ENCODE measurements around the gene APOLD1. TPM values are rescaled to one million over a fixed set of nuclear protein-coding genes. Genes with fewer than 3 reads are reported as not detected.
"Not testable (repeated sequence)": the region's sequence is repeated elsewhere in the genome, so short reads cannot be mapped to it uniquely, and the experiment has no call there.

Gene APOLD1
- total RNA-seq, 1 donor from 2014 or later, result 37.6 TPM

DNA sequence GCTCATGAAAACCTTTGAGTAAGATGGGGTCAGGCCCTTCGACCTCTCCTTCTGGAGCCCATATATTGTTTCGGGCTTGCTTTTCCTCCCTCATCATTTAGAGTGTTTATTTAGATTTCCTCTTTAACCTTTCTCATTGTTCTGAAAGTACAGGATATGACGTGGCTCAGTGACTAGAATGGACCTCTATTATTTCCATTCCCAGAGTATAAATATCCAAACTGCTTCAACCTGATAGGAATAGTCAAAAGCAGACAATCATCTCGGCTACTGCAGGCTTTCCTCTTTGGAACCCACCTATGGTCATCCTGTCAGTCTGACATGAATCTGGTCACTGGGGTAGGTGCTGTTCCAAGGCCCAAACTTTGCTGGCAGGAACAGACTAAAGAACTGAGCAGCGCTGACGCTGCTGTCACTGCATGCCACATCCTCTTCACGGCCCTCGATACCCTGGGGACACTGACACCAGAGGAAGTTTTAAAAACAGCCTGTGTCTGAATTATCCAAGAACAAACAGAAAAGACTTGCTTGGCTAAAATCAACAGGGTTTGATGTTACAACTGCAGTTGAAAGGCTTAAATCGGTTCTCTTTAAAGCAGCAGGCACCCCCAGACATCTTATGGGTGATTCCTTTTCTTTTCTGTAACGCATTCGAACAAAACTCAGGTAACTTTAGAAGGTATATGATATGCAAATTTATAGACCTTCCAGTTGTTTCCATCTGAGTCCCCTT is 22.7 kb downstream of the APOLD1 start:
- DNase-seq, result peak; percentile 57

DNA sequence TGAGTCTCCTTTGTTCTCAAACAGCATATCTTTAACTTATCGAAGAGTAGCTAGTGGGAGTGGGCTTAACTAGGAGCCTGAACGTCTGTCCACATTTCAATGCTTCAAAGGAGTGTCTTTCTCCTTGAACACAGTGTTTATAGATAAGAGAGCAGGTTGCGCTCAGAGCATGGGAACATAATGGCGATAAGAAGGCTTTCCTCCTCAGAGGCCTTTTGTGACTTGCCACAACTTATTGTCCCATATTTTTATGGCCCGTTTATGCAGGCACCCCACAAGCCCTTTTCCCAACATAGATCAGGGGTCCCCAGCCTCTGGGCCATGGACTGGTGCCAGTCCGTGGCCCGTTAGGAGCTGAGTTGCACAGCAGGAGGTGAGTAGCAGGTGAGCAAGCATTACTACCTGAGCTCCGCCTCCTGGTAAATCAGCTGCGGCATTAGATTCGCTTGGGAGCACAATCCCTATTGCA is 25.1 kb downstream of the APOLD1 start:
- DNase-seq, result no peak

DNA sequence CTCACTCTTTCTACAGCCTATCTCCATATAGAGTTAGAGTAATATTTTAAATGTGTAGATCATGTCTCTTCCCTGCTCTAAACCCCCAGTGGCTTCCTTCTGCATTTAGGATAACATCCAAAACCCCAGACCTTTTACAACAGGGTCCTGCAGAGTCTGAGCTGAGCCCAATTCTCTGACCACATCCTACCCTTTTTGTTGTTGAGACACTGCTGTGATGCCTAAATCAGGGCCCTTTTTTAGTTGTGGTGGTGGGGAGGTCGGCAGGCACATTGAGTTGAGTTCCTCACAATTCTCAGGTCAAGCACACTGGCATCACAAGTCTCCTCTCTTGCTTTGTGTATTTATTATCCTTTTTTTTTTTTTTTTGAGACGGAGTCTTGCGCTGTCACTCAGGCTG is 25.9 kb downstream of the APOLD1 start:
- no peak for DNase-seq

DNA sequence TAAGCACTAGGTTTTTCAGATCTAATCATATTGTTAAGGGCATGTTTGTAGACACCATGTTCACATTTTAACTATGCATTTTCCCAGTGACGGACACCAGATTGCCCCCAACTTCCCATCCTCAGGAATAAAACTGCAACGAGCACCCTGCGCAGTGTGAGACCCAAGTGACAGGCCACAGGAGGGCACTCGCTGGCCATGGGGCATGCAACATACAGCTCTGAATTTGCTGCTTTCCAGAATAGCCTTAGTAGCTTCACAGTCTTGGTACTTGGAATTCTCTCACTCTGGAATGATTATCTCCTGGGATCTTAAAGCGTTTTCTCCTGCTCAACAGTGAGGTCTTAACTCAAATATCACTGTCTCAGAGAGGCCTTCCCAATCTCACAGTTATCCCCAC is 26.7 kb downstream of the APOLD1 start:
- no peak for DNase-seq

DNA sequence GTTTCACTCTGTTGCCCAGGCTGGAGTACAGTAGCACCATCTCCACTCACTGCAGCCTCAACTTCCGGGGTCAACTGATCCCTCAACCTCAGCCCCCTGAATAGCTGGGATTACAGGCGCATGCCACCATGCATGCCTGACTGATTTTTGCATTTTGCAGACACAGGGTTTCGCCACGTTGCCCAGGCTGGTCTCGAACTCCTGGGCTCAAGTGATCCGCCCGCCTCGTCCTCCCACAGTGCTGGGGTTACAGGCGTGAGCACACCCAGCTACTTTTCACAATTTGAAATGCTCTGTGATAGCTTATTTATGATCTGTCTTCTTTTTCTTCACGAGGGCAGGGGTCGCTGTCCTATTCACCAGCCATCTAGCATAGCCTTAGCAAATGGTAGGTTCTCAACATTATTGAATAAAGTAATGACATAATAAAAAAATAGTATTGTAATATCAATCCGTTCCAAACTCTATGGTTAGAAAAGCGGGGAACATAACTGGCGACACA is 27.2 kb downstream of the APOLD1 start:
- no peak for DNase-seq

DNA sequence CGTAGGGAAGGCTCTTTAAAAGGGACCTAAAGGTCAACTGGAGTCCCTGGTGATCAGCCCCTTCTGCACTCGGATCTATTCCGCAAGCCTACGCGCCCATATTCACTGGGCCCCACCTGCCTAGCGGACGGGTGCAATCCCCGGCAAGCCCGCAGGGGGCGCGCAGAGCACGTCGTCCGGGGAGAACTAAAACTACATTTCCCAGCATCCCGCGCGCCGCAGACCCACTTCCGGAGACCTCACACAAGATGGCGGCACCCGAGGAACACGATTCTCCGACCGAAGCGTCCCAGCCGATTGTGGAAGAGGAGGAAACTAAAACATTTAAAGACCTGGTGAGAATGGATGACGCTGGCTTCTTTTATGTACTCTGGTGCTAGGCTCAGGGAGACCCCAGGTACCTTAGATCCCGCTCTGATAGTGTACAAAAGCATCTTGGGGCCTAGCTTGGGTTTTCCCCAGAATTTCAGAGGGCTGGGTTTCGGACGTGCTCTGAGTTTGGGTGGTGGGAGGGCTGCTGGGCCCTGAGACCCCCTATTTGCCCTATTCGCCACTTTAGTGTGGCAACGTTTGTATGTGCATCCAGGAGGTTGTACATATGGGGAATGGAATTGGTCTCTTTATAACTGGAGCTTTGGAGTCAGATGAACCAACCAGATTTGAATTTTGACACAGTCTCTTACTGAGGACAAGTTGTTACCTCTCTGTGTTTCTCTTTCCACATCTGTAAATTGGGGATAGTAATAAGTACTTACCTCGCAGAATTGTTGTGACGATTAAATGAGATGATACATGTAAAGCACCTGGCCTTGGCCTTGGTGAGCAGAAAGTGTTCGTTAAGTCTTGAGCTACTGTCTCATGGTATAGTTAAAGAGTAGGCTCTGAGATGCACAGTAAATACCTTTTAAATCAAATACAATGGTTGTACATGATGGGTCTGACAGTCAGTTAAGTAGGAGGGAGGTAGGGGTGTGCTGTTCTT is 28.0 kb downstream of the APOLD1 start, which contains the start of gene DDX47:
Gene DDX47, plus strand, starts transcription at position 227 of the 982 bp plus-strand sequence. Its CDS starts 22 bp downstream, at position 249.
- DNase-seq, result peak; percentile 98

DNA sequence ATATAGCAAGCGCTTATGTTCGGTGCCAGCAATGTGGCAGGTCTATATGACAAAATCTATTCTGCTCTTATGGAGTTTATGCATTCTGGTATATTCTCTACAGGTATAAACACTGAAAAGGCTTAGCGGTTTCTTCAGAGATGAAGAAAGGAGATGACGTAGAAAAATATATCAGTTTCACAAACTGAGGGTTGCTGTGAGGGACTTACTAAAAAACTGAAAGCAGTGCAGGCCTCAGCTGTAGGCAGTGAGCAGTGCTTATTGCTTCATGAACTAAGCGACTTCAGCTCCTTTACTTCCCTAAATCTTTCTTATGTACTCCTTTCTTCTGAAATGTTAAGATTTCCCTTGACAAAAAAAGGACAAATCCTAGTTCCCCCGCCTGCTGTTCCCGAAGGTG is 32.2 kb downstream of the APOLD1 start:
- no peak for DNase-seq

DNA sequence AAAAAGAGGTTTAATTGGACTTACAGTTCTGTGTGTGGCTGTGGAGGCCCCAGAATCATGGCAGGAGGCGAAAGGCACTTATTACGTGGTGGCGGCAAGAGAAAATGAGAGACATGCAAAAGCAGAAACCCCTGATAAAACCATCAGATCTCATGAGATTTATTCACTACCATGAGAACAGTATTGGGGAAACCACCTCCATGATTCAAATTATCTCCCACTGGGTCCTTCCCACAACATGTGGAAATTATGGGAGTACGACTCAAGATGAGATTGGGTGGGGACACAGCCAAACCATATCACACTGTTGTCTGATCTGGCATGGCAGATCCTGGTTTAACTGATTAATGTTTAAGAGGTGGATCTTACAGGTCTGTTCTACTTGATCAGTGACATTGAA is 33.2 kb downstream of the APOLD1 start:
- DNase-seq, result no peak

DNA sequence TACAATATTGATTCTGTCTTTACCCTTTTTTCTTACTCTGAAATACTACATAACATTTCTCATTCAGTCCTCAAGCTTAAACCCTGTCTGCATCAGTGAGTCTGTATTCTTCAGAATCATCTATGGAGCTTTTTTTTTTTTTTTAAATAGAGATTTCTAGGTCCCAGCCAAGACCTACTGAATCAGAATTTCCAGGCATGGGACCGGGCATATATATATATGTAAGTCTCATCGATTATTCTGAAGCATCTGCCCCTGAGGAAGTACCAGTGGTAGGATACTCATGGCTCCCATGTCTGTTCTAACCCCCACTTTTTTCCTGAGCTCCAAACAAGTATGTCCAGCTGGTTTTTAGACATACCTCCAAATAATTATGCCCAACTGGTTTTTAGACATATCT is 33.8 kb downstream of the APOLD1 start:
- DNase-seq, result no peak

DNA sequence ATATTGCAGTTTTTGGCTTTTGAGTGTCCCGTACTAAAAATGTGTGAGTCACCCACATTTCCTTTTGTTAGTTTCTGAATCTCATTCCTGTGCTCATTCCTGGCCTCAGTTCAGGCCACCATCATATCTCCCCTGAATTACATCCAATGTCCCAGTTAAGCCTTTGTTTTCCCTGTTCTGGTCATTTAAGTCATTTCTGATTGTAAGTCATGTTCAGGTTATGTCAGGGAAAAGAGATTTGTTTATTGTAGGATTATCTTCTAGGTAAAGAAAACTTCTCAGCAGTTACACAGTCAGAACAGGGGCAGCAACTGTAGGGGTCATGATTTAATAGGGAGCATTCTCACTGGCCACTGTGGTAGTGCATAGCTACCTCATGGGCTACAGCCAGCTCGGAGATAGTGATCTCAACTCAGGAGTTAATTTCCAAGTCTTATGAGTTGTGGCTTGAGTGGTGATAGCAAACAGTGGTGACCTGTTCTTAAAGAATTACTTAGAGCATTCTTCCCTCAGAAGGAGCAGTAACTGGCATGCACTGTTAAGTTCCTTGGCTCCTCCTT is 34.4 kb downstream of the APOLD1 start:
- no peak for DNase-seq

DNA sequence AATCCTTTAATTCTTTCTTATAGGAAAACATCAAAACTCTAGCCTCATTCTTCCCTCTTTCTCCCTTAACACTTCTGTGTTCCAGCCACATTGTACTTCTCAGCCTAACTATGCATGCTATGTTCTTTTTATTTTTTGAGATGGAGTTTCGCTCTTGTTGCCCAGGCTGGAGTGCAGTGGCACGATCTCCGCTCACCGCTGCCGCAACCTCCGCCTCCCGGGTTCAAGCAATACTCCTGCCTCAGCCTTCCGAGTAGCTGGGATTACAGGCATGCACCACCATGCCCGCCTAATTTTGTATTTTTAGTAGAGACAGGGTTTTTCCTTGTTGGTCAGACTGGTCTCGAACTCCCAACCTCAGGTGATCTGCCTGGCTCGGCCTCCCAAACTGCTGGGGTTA is 34.9 kb downstream of the APOLD1 start:
- not testable (repeated sequence) for DNase-seq

DNA sequence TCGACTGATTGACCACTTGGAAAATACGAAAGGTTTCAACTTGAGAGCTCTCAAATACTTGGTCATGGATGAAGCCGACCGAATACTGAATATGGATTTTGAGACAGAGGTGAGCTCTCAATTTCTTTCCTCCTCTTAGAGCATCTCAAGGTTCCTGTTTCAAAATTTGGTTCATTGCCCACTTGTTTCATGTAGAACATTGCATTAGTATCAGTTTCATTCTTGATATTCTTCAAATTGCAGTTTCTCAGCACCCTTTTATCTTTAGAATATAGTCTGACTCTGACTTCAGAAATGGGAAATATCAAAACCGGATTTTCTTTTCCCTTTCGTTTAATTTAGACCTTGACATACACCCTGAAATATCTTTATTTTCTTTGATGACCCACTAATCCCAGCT is 36.5 kb downstream of the APOLD1 start:
- DNase-seq, result no peak

DNA sequence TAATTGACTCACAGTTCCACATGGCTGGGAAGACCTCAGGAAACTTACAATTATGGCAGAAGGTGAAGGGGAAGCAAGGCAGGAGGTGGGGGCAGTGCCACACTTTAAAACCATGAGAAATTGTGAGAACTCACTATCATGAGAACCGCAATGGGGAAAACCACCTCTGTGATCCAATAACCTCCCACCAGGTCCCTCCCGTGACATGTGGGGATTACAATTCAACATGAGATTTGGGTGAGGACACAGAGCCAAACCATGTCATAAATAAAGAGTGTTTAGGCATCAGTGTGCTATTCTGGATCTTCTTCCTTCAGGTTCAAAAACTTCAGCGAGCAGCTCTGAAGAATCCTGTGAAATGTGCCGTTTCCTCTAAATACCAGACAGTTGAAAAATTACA is 37.4 kb downstream of the APOLD1 start:
- DNase-seq, result no peak

DNA sequence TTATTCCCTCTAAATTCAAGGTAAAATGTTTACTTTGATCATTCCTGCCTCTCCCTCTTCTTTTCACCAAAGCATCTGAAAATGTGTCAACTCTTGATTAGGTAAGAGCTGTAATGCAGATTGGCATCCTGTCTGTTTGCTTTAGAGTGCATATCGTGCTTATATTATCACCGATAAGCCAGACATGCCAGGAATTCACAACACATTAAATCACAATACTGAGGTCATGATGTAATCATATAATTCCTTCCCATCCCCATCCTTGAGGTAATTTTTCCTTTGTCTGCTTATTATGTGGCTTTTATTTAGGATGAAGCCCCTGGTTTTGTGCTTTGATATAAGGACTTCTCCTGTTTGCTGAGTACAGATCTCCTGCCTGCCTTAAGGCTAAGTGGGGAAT is 37.8 kb downstream of the APOLD1 start:
- no peak for DNase-seq

DNA sequence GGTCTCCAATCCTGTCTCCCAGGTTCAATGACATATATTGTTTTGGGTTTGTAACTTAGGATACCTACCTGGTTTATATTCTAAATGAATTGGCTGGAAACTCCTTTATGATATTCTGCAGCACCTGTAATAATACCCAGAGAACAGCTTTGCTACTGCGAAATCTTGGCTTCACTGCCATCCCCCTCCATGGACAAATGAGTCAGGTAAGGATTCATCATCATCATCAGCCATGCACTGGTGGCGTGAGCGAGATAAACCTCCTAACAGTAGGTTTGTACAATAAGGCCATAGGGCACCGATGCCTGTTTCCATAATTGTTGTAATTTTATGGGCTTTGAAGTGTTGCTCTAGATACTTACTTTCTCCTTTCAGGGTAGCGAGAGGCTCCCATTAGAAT is 38.4 kb downstream of the APOLD1 start:
- DNase-seq, result no peak

DNA sequence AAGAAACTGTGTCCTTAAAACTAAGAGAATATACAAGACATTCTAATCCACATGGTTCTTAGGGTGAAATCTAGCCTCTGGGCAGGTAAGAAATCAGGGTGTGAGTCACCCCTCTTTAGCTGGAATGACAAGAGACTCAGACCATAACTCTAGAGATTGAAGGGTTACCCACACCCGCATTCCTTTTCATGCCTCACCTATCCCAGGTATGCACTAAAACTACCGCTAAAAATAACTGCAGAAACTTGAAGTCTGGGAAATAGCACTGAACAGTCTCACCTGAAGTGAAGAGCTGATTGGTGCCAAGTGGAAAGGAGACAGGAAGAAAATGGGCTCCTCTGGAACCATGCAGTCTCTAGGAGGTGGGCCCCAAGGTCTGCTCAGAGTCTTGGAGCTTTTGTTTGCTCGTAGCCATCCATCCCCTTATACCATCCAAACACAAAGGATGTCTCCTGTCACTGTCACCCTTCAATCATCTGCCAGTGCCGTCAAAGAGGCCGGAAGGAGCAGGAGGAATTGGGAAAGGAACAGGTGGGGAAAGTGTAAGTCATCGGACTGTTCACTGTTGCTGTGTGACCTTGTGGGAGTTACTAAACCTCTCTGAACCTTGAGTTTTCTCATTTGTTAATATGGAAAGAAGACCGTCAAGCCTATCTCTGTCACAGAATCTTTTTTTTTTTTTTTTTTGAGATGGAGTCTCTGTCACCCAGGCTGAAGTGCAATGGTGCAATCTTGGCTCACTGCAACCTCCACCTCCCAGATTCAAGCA is 50.1 kb downstream of the APOLD1 start:
- peak; percentile 4 for DNase-seq

DNA sequence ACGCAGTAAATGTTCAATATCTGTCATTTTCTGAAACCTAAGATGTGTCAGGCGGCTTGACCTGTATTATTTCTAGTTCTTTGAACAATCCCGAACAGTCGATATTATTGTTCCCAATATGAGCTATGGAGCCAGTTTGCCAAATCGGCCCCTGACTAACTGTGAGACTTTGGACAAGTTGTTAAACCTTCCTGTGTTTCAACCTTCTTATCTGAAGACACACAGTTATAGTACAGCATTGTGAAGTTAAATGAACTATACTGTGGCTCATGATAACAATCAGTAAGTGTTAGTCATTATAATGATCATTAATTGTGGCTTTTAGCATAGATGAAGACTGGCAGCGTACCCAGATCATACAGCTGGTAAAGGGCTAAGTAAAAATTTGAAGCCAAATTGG is 51.1 kb downstream of the APOLD1 start:
- no peak for DNase-seq

DNA sequence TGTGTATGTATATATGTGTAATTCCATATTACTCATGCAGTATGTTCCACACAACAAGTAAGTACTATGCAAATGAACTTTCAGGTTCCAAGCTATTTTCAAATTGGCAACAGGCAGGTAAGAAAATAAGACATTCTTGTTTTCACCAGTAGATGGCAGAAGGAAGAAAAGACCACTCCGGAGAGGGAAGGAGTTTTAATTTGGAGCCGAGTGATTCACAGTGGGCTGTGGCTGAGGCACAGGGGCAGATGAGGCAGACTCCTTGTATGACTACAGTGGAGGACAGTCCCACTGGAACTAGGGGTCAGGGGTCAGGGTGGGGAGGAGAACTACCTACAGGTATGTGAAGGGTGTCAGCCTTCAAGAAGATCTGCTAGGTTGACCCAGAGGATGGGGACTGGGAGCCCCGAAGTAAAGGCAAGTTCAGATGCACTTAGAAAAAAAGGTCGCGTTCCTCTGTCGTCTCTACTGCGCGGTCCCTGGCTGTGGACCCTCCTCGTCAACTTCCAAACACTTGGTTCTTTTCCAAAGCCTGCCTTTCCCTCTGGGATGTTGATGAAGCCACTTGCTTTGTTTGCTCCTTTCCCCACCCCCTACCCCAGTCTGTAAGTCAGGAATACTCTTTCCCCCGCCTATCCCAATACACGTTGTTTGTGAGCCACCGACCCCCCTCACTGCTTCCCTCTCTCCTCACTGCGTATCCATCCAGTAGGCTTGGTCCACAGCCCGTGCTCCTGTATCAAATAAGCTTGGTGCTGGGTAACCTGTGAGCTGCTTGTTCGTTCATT is 51.8 kb downstream of the APOLD1 start:
- peak; percentile 68 for DNase-seq

DNA sequence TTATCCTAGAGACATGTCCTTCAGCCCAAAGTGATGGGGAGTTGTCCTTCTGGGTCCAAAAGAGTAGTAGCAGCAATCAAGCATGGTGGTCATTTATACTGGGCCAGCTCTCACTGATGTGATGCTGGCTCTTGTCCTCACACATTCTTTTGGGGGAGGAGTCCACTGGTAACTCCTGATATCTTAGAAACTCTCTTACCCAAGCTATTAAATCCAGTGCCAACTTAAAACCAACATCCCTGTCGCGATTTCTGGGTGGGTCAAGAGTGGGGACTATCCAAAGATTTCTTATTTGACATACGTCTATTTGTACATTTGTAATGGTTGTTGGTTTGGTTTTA is 52.3 kb downstream of the APOLD1 start:
- no peak for DNase-seq

DNA sequence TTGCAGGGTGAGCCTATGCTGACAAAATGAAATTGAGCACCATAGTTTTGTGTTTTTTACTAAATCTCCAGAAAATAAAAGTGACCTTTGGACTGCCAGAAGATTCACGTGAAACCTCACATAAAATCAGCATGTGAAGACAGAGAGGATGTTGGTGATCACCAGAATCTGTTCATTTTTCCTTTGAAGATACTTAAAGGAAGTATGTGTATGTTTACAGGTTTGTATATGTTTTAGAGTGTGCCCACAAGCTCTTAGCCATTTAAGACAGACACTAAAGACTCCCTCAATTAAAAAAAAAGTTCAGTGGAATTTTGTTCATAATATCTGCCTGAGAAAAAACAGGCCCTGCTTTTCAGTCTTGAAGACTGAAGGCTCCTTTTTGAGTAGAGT is 53.5 kb downstream of the APOLD1 start:
- DNase-seq, result no peak

DNA sequence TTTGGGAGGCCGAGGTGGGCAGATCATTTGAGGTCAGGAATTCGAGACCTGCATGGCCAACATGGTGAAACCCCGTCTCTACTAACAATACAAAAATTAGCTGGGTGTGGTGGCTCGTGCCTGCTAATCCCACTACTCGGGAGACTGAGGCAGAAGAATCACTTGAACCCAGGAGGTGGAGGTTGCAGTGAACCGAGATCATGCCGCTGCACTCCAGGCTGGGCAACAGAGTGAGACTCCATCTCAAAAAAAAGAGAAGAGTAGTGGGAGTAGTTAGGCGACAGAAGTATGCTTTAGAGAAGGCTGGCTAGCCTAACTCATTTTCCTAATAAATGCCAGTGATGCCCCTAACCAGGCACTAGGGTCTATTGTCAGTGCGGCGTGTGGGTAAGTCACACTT is 54.0 kb downstream of the APOLD1 start:
- not testable (repeated sequence) for DNase-seq
